ENCODE measurements around the gene PCED1B. TPM values are rescaled to one million over a fixed set of nuclear protein-coding genes. Genes with fewer than 3 reads are reported as not detected.

Gene PCED1B
- total RNA-seq, 1 donor from 2014 or later, result 0.55 TPM

- DNase-seq, result no peak
- no peak for TF ChIP-seq CTCF (IDR thresholded peaks at IDR 0.05; ENCODE audit: borderline replicate concordance)
- Histone ChIP-seq H3K4me3 (peak overlapping the region; percentile 81), H3K27me3 (ENCODE audit: low read depth) (peaks cover 43% of the 10 kb centered on the region), H3K9me3 (replicated peaks) (no peaks in the 10 kb centered on the region), H3K36me3 (no peaks in the 10 kb centered on the region), H3K27ac (replicated peaks) (no peak overlapping the region), H3K4me1 (peaks cover 33% of the 10 kb centered on the region)
- intact Hi-C loops (cut with micrococcal nuclease), result no loop called here
Measured at GRCh38 chr12:47077206-47078085, 2.0 kb upstream of the PCED1B start.

DNA sequence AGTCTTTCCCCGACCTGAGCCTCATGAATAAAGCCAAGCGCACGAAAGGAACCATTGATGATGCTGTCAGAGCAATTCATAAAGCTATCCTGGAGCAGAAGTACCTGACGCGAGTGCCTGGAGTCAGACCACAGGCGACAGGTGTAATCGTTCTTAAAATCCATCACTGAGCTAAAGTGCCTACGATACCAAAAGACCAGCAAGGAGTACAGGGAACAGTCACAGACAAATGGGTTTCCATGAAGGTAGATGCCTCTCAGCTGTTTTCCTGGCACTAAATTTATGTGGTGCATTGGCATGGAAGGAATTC lies 1.4 kb upstream of the PCED1B start:
- no peaks in the 10 kb centered on the region for H3K36me3 ChIP-seq
- no peak overlapping the region for H3K27ac ChIP-seq (replicated peaks)
- no peak for DNase-seq
- no peaks in the 10 kb centered on the region for H3K9me3 ChIP-seq (replicated peaks)
- peak overlapping the region; percentile 81 for H3K4me3 ChIP-seq
- H3K4me1 ChIP-seq, result peaks cover 38% of the 10 kb centered on the region
- peaks cover 43% of the 10 kb centered on the region for H3K27me3 ChIP-seq (ENCODE audit: low read depth)
- no peak for TF ChIP-seq CTCF (IDR thresholded peaks at IDR 0.05; ENCODE audit: borderline replicate concordance)
- intact Hi-C loops (cut with micrococcal nuclease), result no loop called here

GRCh38 chr12:47078733-47079467 lies 521 bp upstream of the PCED1B start:
- H3K4me3 ChIP-seq, result peak overlapping the region; percentile 81
- no peaks in the 10 kb centered on the region for H3K36me3 ChIP-seq
- DNase-seq, result no peak
- H3K4me1 ChIP-seq, result peaks cover 41% of the 10 kb centered on the region
- H3K9me3 ChIP-seq (replicated peaks), result no peaks in the 10 kb centered on the region
- H3K27ac ChIP-seq (replicated peaks), result peak overlapping the region; percentile 92
- intact Hi-C loops (cut with micrococcal nuclease), result no loop called here
- peaks cover 43% of the 10 kb centered on the region for H3K27me3 ChIP-seq (ENCODE audit: low read depth)
- no peak for TF ChIP-seq CTCF (IDR thresholded peaks at IDR 0.05; ENCODE audit: borderline replicate concordance)

DNA sequence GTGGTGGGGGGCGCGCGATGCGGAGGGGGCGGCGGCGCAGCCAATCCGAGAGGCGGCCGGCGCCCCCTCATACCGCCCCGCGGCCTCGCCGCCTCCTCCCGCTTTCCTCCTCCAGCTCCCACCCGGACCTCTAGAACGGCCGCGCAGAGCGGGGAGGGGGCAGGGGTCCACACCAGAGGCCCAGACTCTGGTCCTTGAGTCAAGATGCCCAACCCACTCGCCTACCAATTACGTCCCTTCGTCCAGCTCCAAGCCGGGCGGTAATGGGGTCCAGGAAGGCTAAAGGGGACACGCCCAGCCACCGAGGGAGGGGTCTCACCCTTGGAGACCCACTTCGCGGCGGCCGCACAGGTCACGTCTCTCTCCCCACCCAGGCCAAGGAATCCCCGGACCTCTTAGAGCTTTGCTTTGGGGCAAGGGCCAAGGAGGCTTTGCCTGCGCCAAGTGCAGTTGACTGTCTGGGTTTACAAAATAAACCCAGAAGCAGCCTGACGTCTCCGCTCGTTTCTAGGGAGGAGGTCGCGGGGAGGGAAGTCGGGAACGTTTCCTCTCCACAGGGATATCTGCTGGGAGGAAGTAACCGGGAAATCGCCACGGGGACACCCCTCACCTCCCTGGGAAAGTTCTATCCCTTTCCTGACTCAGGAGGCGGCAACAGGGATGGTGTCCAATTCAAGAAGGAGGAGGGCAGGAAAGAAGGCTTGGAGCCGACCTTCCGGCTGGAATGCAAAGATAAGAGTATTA lies 732 bp downstream of the PCED1B start:
- H3K4me3 ChIP-seq, result peak overlapping the region; percentile 81
- peak overlapping the region; percentile 92 for H3K27ac ChIP-seq (replicated peaks)
- intact Hi-C loops (cut with micrococcal nuclease), result no loop called here
- peaks cover 41% of the 10 kb centered on the region for H3K4me1 ChIP-seq
- H3K27me3 ChIP-seq (ENCODE audit: low read depth), result peaks cover 38% of the 10 kb centered on the region
- H3K9me3 ChIP-seq (replicated peaks), result no peaks in the 10 kb centered on the region
- H3K36me3 ChIP-seq, result no peaks in the 10 kb centered on the region
- no peak for TF ChIP-seq CTCF (IDR thresholded peaks at IDR 0.05; ENCODE audit: borderline replicate concordance)
- peak; percentile 51 for DNase-seq

- no peaks in the 10 kb centered on the region for H3K36me3 ChIP-seq
- peak; percentile 65 for DNase-seq
- intact Hi-C loops (cut with micrococcal nuclease), result no loop called here
- peaks cover 30% of the 10 kb centered on the region for H3K27me3 ChIP-seq (ENCODE audit: low read depth)
- peak overlapping the region; percentile 92 for H3K27ac ChIP-seq (replicated peaks)
- peak overlapping the region; percentile 81 for H3K4me3 ChIP-seq
- H3K4me1 ChIP-seq, result peaks cover 49% of the 10 kb centered on the region
- no peak for TF ChIP-seq CTCF (IDR thresholded peaks at IDR 0.05; ENCODE audit: borderline replicate concordance)
- no peaks in the 10 kb centered on the region for H3K9me3 ChIP-seq (replicated peaks)
Measured at GRCh38 chr12:47080725-47081502, 1.5 kb downstream of the PCED1B start.

Measured in left ventricle myocardium inferior (tissue), 1 donor.